Dermis blood vessel endothelial cell (primary cell): Measurements from ENCODE around the gene DNM1. TPM values are rescaled to one million over a fixed set of nuclear protein-coding genes. Genes with fewer than 3 reads are reported as not detected.

Source experiments
- DNase-seq: peaks from one replicate; pipeline ENCODE4 v3.0.0; 2010
- total RNA-seq: library from RNA; depleted of rRNA; stranded (reverse); fragments of >200 nt; gene quantifications from 2 replicates; pipeline ENCODE4 v1.2.3, GENCODE V29; 2014

The DNM1 gene
- total RNA-seq, 1 donor from 2014 or later: 0.17 TPM

GRCh38 chr9:128206484-128206883, 3.3 kb downstream of the DNM1 start:
- no peak for DNase-seq

GRCh38 chr9:128206916-128207910, 4.0 kb downstream of the DNM1 start:
- no peak for DNase-seq

GRCh38 chr9:128208386-128208785, 5.2 kb downstream of the DNM1 start:
- no peak for DNase-seq

- no peak for DNase-seq
Observed at GRCh38 chr9:128208946-128209669, 5.9 kb downstream of the DNM1 start.

- no peak for DNase-seq
Observed at GRCh38 chr9:128211186-128211980, 8.2 kb downstream of the DNM1 start.

GRCh38 chr9:128211981-128212281, 8.8 kb downstream of the DNM1 start:
- no peak for DNase-seq

GRCh38 chr9:128213746-128214497, 10.7 kb downstream of the DNM1 start:
- DNase-seq: no peak

- DNase-seq: no peak
Observed at GRCh38 chr9:128214571-128215490, 11.7 kb downstream of the DNM1 start.

- peak; percentile 53 for DNase-seq
Observed at GRCh38 chr9:128215491-128216409, 12.6 kb downstream of the DNM1 start.

GRCh38 chr9:128216781-128217553, 13.8 kb downstream of the DNM1 start:
- DNase-seq: no peak

GRCh38 chr9:128218172-128218517, 15.0 kb downstream of the DNM1 start:
- no peak for DNase-seq

GRCh38 chr9:128218518-128219389, 15.6 kb downstream of the DNM1 start:
- DNase-seq: peak; percentile 92

- no peak for DNase-seq
Observed at GRCh38 chr9:128219831-128220230, 16.7 kb downstream of the DNM1 start.

- no peak for DNase-seq
Observed at GRCh38 chr9:128222026-128222425, 18.8 kb downstream of the DNM1 start.

- no peak for DNase-seq
Observed at GRCh38 chr9:128222880-128223670, 19.9 kb downstream of the DNM1 start.

GRCh38 chr9:128224877-128225276, 21.7 kb downstream of the DNM1 start:
- DNase-seq: no peak

- DNase-seq: no peak
Observed at GRCh38 chr9:128225770-128226411, 22.7 kb downstream of the DNM1 start.
